GM19035 (cell line): Measurements from ENCODE around the gene ITLN1.

Source experiments
- ATAC-seq: cut with Tn5 transposase; IDR thresholded peaks from one replicate; pipeline ENCODE4 v1.9.1; 2021; ENCODE audit not compliant: unreplicated experiment

ITLN1 gene

DNA sequence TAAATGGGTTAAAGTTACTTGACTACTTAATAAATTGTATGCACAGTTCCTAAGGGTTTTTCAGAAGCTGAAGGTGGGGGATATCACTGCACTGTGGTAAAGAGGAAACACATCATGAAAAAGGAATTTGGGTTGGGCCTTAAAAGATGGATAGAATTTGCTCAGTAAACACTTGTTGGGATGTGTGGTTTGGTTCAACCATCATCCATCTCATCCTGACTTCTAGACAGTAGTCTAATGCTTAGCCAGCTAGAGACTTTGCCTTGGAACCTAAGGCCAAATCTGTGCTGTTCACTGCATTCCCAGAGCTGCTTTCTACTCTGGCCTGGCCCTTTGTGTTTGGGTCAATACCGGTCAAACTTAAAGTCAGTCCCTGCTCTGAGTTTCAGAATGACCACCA lies 58.4 kb downstream of the ITLN1 start:
- ATAC-seq, result no peak
